ENCODE measurements around the gene DYNC2I2. TPM values are rescaled to one million over a fixed set of nuclear protein-coding genes. Genes with fewer than 3 reads are reported as not detected.
"Not testable (repeated sequence)": the region's sequence is repeated elsewhere in the genome, so short reads cannot be mapped to it uniquely, and the experiment has no call there.

The DYNC2I2 gene
- polyA plus RNA-seq, 1 of the 3 experiments (the other 2 are of a cell fraction), result 73.7 TPM

- WGBS (ENCODE audit: low lambda C conversion rate), result 83% methylated on average over 8 of the region's 8 CpGs
- Histone ChIP-seq H3K27ac (ENCODE audit: low read depth in 2 of 2, low read length in 1 of 2) (no peak overlapping the region), H3K9me3 (no peaks in the 10 kb centered on the region), H3K9ac (no peak overlapping the region), H3K36me3 (replicated peaks in 1 of 2; ENCODE audit: control insufficient read depth in 1 of 2, insufficient read depth in 2 of 2, low read length in 1 of 2) (peaks cover 40 to 43% of the 10 kb centered on the region in 2 experiments), H3K27me3 (ENCODE audit: insufficient read depth) (no peaks in the 10 kb centered on the region), H3K79me2 (ENCODE audit: insufficient read depth) (peaks cover 23% of the 10 kb centered on the region), H3K9me2 (no peaks in the 10 kb centered on the region), H3K4me3 (ENCODE audit: low read depth in 2 of 2, low read length in 1 of 2) (no peak overlapping the region), H3K4me1 (ENCODE audit: control insufficient read depth in 1 of 2, insufficient read depth in 2 of 2, low read depth in 1 of 2, low read length in 1 of 2) (no peaks in the 10 kb centered on the region; a peak in 1 of 4 replicates), H3K4me2 (no peak overlapping the region), H3F3A (replicated peaks; ENCODE audit: insufficient read depth) (peaks cover 45% of the 10 kb centered on the region), H2AFZ (ENCODE audit: low read depth) (no peak overlapping the region), H4K20me1 (ENCODE audit: insufficient read depth) (peaks cover 17% of the 10 kb centered on the region)
- peak; percentile 39; the same call in 1 of the 2 replicates for TF ChIP-seq POLR2AphosphoS5 (IDR thresholded peaks at IDR 0.05; ENCODE audit: low read depth, low read length)
- TF ChIP-seq GATA2 (CRISPR knock-in tag; IDR thresholded peaks at IDR 0.05), result no peak
- ChIA-PET CTCF (interaction anchor here (0.7 kb wide), 1 partner anchor 166 kb away, joined by 3 read pairs; no protein-coding TSS in a partner anchor), POLR2A (interaction anchor here (0.6 kb wide), 1 partner anchor 27 kb away, joined by 4 read pairs; no protein-coding TSS in a partner anchor)
- DNase-seq, result no peak
Observed at GRCh38 chr9:128696923-128697707, 40.5 kb upstream of the DYNC2I2 start.

- Histone ChIP-seq H3K9me2 (no peaks in the 10 kb centered on the region), H4K20me1 (ENCODE audit: insufficient read depth) (peaks cover 38% of the 10 kb centered on the region), H3K9ac (no peak overlapping the region), H3K9me3 (no peaks in the 10 kb centered on the region), H3K4me1 (ENCODE audit: control insufficient read depth in 1 of 2, insufficient read depth in 2 of 2, low read depth in 1 of 2, low read length in 1 of 2) (peaks cover 2 to 3% of the 10 kb centered on the region in 2 experiments; a peak in 2 of 4 replicates), H3K27ac (ENCODE audit: low read depth in 2 of 2, low read length in 1 of 2) (no peak overlapping the region), H3K27me3 (ENCODE audit: insufficient read depth) (no peaks in the 10 kb centered on the region), H2AFZ (ENCODE audit: low read depth) (no peak overlapping the region), H3K79me2 (ENCODE audit: insufficient read depth) (peaks cover 45% of the 10 kb centered on the region), H3K4me3 (ENCODE audit: low read depth in 2 of 2, low read length in 1 of 2) (no peak overlapping the region), H3K36me3 (replicated peaks in 1 of 2; ENCODE audit: control insufficient read depth in 1 of 2, insufficient read depth in 2 of 2, low read length in 1 of 2) (peaks cover 54 to 59% of the 10 kb centered on the region in 2 experiments), H3F3A (replicated peaks; ENCODE audit: insufficient read depth) (peaks cover 30% of the 10 kb centered on the region), H3K4me2 (no peak overlapping the region)
- DNase-seq, result no peak
- WGBS (ENCODE audit: low lambda C conversion rate), result 93% methylated on average over 6 of the region's 6 CpGs
- TF ChIP-seq GABPA (IDR thresholded peaks at IDR 0.05; ENCODE audit: low read depth), result no peak
- TF ChIP-seq MEF2A (IDR thresholded peaks at IDR 0.05; ENCODE audit: borderline replicate concordance, low read depth), result no peak
- no peak for TF ChIP-seq PBX3 (IDR thresholded peaks at IDR 0.05)
- no peak for TF ChIP-seq JUND (IDR thresholded peaks at IDR 0.05)
- no peak for TF ChIP-seq RXRA (IDR thresholded peaks at IDR 0.05; ENCODE audit: borderline replicate concordance, low read depth)
- POLR2A ChIA-PET, result no interaction called here
- CTCF ChIA-PET, result interaction anchor here (9.1 kb wide), 1 partner anchor 9 kb away, joined by 64 read pairs; the partner anchor contains the start of gene PKN3
Observed at GRCh38 chr9:128694344-128694743, 37.7 kb upstream of the DYNC2I2 start.

GRCh38 chr9:128693738-128694137 lies 37.1 kb upstream of the DYNC2I2 start:
- H3K27ac ChIP-seq (ENCODE audit: low read depth in 2 of 2, low read length in 1 of 2); H3K9me3 ChIP-seq; POLR2A ChIA-PET; H3K9me2 ChIP-seq; H3K4me2 ChIP-seq; H3K4me3 ChIP-seq (ENCODE audit: low read depth in 2 of 2, low read length in 1 of 2); H3K4me1 ChIP-seq (ENCODE audit: control insufficient read depth in 1 of 2, insufficient read depth in 2 of 2, low read depth in 1 of 2, low read length in 1 of 2); H3K9ac ChIP-seq; DNase-seq; H3K27me3 ChIP-seq (ENCODE audit: insufficient read depth); H2AFZ ChIP-seq (ENCODE audit: low read depth): not testable (repeated sequence)
- CTCF ChIA-PET, result interaction anchor here (1.5 to 9.1 kb wide), 2 partner anchors 9 to 13 kb away, joined by 5 to 64 read pairs; partner anchors contain the start of gene PKN3
- WGBS (ENCODE audit: low lambda C conversion rate), result 94% methylated on average over 3 of the region's 3 CpGs
- Histone ChIP-seq H4K20me1 (ENCODE audit: insufficient read depth) (peaks cover 38% of the 10 kb centered on the region), H3K36me3 (replicated peaks in 1 of 2; ENCODE audit: control insufficient read depth in 1 of 2, insufficient read depth in 2 of 2, low read length in 1 of 2) (peaks cover 54 to 59% of the 10 kb centered on the region in 2 experiments), H3K79me2 (ENCODE audit: insufficient read depth) (peaks cover 45% of the 10 kb centered on the region), H3F3A (replicated peaks; ENCODE audit: insufficient read depth) (peaks cover 30% of the 10 kb centered on the region)

All from SK-N-SH (cell line).